HG03103 (cell line): ENCODE data around the gene FAM81A.
"Not testable (repeated sequence)": the region's sequence is repeated elsewhere in the genome, so short reads cannot be mapped to it uniquely, and the experiment has no call there.

Experiments
- ATAC-seq: cut with Tn5 transposase; IDR thresholded peaks from one replicate; pipeline ENCODE4 v1.9.1; 2021; ENCODE audit warnings: low read depth; ENCODE audit not compliant: unreplicated experiment

The FAM81A gene

GRCh38 chr15:59473226-59473625 lies 35.2 kb downstream of the FAM81A start:
- ATAC-seq = no peak

GRCh38 chr15:59475161-59475560 lies 37.2 kb downstream of the FAM81A start:
- not testable (repeated sequence) for ATAC-seq

GRCh38 chr15:59484399-59484798 lies 46.4 kb downstream of the FAM81A start:
- no peak for ATAC-seq

GRCh38 chr15:59485036-59485435 lies 47.0 kb downstream of the FAM81A start:
- no peak for ATAC-seq

GRCh38 chr15:59489485-59489884 lies 51.5 kb downstream of the FAM81A start:
- not testable (repeated sequence) for ATAC-seq

- ATAC-seq = no peak
Observed at GRCh38 chr15:59491062-59491461, 53.1 kb downstream of the FAM81A start.

- ATAC-seq = no peak
Observed at GRCh38 chr15:59492389-59493377, 54.7 kb downstream of the FAM81A start.

- ATAC-seq = no peak
Observed at GRCh38 chr15:59501597-59501996, 63.6 kb downstream of the FAM81A start.

- no peak for ATAC-seq
Observed at GRCh38 chr15:59515190-59515589, 77.2 kb downstream of the FAM81A start.

GRCh38 chr15:59516655-59517461 lies 78.9 kb downstream of the FAM81A start:
- no peak for ATAC-seq

GRCh38 chr15:59519329-59519728 lies 81.3 kb downstream of the FAM81A start:
- ATAC-seq = no peak

- no peak for ATAC-seq
Observed at GRCh38 chr15:59521443-59521842, 83.5 kb downstream of the FAM81A start.

GRCh38 chr15:59522988-59523461 lies 85.0 kb downstream of the FAM81A start:
- no peak for ATAC-seq

GRCh38 chr15:59523702-59524101 lies 85.7 kb downstream of the FAM81A start:
- no peak for ATAC-seq

GRCh38 chr15:59524331-59524731 lies 86.3 kb downstream of the FAM81A start:
- no peak for ATAC-seq

- ATAC-seq = not testable (repeated sequence)
Observed at GRCh38 chr15:59526466-59526865, 88.5 kb downstream of the FAM81A start.

- no peak for ATAC-seq
Observed at GRCh38 chr15:59528429-59528828, 90.4 kb downstream of the FAM81A start.

- no peak for ATAC-seq
Observed at GRCh38 chr15:59528961-59529402, 91.0 kb downstream of the FAM81A start.

- no peak for ATAC-seq
Observed at GRCh38 chr15:59531066-59531675, 93.2 kb downstream of the FAM81A start.

GRCh38 chr15:59532770-59533379 lies 94.9 kb downstream of the FAM81A start:
- ATAC-seq = no peak
